ENCODE results near the gene TRMT1.
"Not testable (repeated sequence)": the region's sequence is repeated elsewhere in the genome, so short reads cannot be mapped to it uniquely, and the experiment has no call there.

Gene TRMT1

GRCh38 chr19:13116282-13117175, at the start of gene TRMT1:
Gene TRMT1, minus strand, starts transcription at chr19:13116740. Its CDS starts 341 bp downstream, at chr19:13116399.
- peak; percentile 93 for DNase-seq

DNA sequence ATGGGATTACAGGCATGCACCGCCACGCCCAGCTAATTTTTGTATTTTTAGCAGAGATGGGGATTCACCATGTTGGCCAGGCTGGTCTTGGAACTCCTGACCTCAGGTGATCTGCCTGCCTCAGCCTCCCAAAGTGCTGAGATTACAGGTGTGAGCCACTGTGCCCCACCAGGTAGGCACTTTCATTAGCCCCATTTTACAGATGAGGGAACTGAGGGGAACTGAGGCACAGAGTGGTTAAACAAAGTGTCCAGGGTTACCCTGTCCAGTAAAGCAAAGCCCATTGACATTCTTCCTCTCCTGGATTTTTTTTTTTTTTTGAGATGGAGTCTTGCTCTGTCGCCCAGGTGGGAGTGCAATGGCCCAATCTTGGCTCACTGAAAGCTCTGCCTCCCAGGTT, 49.6 kb upstream of the TRMT1 start:
- not testable (repeated sequence) for DNase-seq

DNA sequence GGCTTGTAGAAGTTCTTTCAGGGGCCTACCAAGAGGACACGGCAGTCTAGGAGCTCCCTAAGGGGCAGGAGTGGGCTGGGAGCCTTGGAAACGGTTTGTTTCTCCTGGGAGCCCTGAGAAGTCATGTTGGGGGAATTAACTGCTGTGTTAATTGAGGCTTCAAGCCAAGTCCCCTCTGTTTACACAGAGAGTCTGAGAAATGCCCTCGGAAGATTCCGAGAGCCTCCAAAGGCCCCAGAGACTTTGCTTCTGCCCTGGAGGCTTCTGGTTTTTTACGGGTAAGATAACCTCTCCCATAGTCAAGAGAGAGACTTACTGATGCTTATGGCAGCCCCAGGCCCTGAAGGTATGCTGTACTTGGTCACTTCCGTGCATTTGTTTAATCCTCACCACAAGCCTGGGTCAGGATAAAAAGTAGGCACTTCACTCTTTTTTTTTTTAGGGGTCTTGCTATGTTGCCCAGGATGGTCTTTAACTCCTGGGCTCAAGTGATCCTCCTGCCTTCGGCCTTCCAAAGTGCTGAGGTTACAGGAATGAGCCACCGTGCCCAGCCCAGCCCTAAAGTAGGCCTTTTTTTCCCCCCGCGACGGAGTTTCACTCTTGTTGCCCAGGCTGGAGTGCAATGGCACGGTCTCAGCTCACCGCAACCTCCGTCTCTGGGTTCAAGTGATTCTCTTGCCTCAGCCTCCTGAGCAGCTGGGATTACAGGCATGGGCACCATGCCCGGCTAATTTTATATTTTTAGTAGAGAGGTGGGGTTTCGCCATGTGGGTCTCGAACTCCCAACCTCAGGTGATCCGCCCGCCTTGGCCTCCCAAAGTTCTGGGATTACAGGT, 48.8 kb upstream of the TRMT1 start:
- DNase-seq = no peak

GRCh38 chr19:13164343-13165161, 48.0 kb upstream of the TRMT1 start:
- DNase-seq = peak; percentile 43

- no peak for DNase-seq
These were observed 47.2 kb upstream of the TRMT1 start for GRCh38 chr19:13163609-13164342.

GRCh38 chr19:13162724-13163608, 46.4 kb upstream of the TRMT1 start:
- DNase-seq = peak; percentile 83

DNA sequence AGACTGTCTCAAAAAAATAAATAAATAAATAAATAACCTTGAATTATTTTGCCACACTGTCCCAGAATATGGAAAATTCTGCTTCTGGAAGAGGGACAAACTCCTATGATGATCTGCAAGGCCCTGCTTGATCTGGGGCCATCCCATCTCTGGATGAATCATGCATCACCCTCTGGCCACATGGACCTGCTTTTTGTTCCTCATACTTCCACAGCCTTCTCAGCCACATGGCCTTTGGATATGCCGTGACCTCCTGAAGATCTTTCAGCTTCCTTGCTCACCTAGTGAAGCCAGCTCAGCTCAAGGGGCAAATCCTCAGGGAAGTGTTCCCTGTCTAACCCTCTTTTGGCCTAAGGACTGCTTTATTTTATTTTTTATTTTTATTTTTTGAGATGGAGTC, 44.0 kb upstream of the TRMT1 start:
- DNase-seq = no peak

- no peak for DNase-seq
These were observed 43.2 kb upstream of the TRMT1 start for GRCh38 chr19:13159713-13160112.

DNA sequence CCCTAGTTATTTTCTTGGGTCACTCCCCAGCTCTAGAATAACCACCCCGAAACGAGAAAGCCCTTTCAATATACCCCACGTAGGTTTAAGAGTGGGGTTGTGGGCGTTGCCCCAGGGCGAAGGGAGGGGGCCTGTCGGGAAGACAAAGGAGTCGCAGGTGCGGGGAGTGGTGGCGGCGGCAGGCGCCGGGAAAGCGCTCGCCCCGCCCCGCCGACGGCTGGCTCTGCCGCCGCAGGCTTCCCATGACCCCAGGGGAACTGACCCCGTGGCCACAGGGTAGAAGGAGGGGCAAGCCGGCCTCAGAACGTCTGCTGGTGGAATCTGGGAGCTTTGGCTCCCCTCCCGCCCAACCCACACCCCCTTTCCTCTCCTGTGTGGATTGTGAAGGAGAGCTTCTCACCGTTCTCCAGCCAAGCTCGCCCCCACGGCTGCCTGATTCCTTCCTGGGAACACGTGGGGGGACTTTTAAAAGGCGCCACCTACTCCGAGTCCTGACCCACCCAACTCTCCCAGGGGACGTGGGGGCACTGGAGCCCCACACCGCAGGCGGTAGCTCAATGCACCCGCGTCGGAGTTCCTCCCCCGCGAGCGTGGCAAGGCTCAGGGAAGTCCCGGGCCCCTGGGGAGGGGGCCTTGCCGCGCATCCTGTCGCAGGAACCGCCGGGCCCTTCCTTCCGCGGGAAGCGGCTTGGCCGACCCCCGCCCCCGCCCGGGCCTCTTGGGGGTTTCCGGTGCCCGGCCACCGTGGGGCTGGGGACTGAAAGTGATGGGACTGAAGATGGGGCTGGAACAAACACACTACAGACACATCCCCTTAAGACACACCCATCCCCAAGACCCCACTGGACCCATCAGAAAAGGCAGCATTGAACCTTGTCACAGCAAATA, 39.2 kb upstream of the TRMT1 start:
- DNase-seq = peak; percentile 92

- peak; percentile 61 for DNase-seq
These were observed 38.5 kb upstream of the TRMT1 start for GRCh38 chr19:13154911-13155471.

DNA sequence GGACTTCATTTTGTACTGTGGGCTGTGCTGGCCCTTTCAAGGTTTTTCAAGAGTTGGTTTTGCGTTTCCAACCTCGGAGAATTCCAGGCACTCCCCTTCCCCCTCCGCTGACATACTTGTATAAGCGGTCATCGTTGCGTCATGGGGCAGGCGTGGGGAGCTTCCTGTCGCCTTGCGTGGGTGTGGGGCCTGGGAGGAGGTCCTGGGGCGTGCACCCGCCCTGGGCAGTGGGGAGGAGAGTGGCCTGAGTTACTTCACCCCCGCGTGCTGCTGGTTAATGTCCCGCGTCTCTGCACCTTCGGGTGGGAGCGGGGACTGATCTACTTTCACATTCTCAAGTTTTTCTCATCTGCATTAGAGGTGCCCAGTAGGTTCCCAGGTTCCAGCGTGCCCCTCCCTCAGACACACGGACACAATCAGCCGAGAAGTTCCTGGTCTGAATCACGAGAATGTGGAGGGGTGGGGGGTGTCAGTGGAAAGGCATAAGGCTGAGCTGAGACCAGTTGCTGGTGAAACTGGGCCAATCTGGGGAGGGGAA, 37.8 kb upstream of the TRMT1 start:
- no peak for DNase-seq

DNA sequence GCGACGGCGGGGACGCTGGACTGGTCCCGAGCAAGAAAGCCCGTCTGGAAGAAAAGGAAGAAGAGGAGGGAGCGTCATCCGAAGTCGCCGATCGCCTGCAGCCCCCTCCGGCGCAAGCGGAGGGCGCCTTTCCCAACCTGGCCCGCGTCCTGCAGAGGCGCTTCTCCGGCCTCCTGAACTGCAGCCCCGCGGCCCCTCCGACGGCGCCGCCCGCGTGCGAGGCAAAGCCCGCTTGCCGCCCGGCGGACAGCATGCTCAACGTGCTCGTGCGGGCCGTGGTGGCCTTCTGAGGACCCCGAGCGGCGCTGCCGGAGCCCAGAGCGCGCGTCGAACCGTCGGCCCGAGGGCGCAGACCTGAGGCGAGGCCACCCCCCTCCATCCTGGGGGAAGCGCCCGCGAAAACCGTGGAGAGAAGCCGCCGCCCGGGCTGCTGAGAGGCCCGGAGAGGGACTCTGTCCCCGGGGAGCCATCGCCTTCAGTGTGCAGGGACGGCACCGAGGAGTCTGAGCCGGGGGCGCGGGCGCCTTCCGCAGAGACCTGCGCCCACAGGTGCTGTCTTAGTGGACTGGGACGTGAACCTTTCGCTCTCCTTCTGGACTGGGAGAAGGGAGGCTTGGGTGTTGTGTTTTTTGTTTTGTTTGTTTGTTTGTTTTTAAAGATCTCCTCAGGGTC, 37.2 kb upstream of the TRMT1 start:
- no peak for DNase-seq

GRCh38 chr19:13152974-13153568, 36.5 kb upstream of the TRMT1 start:
- DNase-seq = peak; percentile 91

GRCh38 chr19:13152356-13152973, 35.9 kb upstream of the TRMT1 start:
- DNase-seq = peak; percentile 72

- peak; percentile 91 for DNase-seq
These were observed 35.2 kb upstream of the TRMT1 start for GRCh38 chr19:13151605-13152355.

GRCh38 chr19:13150931-13151604, 34.5 kb upstream of the TRMT1 start:
- DNase-seq = no peak

Measured in KG1 (cell line).